ENCODE results near the gene SORL1. TPM values are rescaled to one million over a fixed set of nuclear protein-coding genes. Genes with fewer than 3 reads are reported as not detected.
A peak's percentile ranks its signal among the peaks of the same experiment; 100 is the strongest.

SORL1 gene
- total RNA-seq, 1 donor from 2014 or later, result 4.6 TPM

DNA sequence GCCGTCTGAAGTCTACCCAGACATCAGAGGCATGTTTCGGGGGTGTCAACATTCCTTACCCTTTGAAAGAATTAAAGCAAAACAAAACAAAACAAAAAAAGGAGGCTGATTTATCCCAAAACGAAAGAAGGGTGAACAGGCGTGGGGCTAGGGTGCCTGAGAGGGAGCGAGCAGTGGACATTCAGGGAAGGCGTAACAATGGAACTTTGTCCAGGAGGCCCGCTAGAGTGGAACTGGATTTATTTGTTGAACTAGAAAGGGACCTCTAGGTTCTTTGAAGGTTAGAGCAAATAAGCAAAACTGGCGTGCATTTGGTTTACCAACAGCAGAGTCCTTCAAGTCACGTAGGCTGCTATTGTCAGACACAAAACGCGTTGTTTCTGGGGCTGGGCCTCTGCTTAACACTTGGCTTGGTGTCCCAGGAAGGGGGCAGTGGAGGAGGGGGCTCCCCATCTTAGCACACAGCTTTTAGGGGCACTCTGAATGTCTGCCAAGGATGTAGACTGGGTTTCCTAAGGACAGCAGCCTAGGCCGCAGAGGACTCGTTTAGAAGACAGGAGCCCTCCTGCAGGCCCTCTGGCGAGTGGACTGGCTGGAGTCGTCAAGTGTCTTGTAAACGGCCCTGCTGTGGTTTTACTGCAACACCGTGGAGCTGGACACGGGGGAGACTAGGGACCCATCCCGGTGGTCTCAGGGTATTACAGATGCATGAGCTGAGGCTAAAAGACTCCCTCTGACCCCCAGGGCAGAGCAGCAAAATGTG lies 204.4 kb downstream of the SORL1 start:
- Mint-ChIP-seq H3K4me3 (ENCODE audit: unreplicated experiment) (no peak overlapping the region), H3K27ac (ENCODE audit: unreplicated experiment) (peak overlapping the region; percentile 85), H3K36me3 (ENCODE audit: low read depth, unreplicated experiment) (no peaks in the 10 kb centered on the region), H3K4me1 (ENCODE audit: unreplicated experiment) (peaks cover 16% of the 10 kb centered on the region), H3K9me3 (ENCODE audit: unreplicated experiment) (no peaks in the 10 kb centered on the region), H3K27me3 (ENCODE audit: unreplicated experiment) (no peaks in the 10 kb centered on the region)
- TF ChIP-seq, protein P1, sequence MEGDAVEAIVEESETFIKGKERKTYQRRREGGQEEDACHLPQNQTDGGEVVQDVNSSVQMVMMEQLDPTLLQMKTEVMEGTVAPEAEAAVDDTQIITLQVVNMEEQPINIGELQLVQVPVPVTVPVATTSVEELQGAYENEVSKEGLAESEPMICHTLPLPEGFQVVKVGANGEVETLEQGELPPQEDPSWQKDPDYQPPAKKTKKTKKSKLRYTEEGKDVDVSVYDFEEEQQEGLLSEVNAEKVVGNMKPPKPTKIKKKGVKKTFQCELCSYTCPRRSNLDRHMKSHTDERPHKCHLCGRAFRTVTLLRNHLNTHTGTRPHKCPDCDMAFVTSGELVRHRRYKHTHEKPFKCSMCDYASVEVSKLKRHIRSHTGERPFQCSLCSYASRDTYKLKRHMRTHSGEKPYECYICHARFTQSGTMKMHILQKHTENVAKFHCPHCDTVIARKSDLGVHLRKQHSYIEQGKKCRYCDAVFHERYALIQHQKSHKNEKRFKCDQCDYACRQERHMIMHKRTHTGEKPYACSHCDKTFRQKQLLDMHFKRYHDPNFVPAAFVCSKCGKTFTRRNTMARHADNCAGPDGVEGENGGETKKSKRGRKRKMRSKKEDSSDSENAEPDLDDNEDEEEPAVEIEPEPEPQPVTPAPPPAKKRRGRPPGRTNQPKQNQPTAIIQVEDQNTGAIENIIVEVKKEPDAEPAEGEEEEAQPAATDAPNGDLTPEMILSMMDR (IDR thresholded peaks at IDR 0.05; ENCODE audit: unreplicated experiment), result no peak
- DNase-seq (ENCODE audit: low spot score), result no peak

DNA sequence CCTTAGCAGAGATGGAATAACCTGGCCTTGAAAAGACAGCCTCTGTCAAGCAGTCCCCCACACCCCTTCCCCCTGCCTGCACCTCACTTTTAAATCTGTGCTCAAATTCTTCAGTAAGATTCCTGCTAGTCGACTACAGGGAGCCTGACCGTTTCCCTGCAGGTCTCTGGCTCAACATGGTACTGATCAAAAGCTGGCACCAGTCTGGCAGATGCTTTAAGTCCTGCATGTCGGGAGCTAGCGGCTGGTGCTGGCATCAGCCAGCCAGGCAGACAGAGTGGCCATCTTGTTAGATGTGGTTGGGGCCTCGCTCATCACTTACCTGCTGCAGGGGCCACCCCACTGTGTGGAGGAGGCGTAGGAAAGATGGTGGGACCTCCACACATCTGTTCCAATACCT lies 205.0 kb downstream of the SORL1 start:
- Mint-ChIP-seq H3K36me3 (ENCODE audit: low read depth, unreplicated experiment) (no peaks in the 10 kb centered on the region), H3K4me3 (ENCODE audit: unreplicated experiment) (no peak overlapping the region), H3K4me1 (ENCODE audit: unreplicated experiment) (peaks cover 17% of the 10 kb centered on the region), H3K27ac (ENCODE audit: unreplicated experiment) (no peak overlapping the region), H3K9me3 (ENCODE audit: unreplicated experiment) (no peaks in the 10 kb centered on the region), H3K27me3 (ENCODE audit: unreplicated experiment) (no peaks in the 10 kb centered on the region)
- TF ChIP-seq, protein P1 (IDR thresholded peaks at IDR 0.05; ENCODE audit: unreplicated experiment), result no peak
- DNase-seq (ENCODE audit: low spot score), result no peak

DNA sequence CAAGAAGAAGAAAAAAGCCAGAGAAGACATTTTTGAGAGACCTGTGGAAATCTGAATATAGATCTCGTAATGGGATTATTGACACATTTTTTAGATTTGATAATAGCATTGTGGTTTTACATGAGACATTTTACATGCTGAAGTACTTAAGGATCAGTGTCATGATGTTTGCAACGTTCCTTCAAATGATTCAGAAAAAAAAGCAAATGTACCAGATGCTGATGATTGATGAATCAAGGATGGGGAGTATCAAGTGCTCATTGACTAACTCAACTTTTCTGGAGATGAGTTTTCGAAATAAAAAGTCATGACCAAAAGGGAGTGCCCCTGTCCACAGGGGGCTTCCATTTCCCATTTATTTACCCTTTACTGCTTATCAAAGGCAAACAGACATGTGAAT lies 207.7 kb downstream of the SORL1 start:
- Mint-ChIP-seq H3K4me3 (ENCODE audit: unreplicated experiment) (no peak overlapping the region), H3K27ac (ENCODE audit: unreplicated experiment) (no peak overlapping the region), H3K4me1 (ENCODE audit: unreplicated experiment) (peaks cover 31% of the 10 kb centered on the region), H3K9me3 (ENCODE audit: unreplicated experiment) (no peaks in the 10 kb centered on the region), H3K36me3 (ENCODE audit: low read depth, unreplicated experiment) (no peaks in the 10 kb centered on the region), H3K27me3 (ENCODE audit: unreplicated experiment) (no peaks in the 10 kb centered on the region)
- no peak for DNase-seq (ENCODE audit: low spot score)
- TF ChIP-seq, protein P1 (IDR thresholded peaks at IDR 0.05; ENCODE audit: unreplicated experiment), result no peak

DNA sequence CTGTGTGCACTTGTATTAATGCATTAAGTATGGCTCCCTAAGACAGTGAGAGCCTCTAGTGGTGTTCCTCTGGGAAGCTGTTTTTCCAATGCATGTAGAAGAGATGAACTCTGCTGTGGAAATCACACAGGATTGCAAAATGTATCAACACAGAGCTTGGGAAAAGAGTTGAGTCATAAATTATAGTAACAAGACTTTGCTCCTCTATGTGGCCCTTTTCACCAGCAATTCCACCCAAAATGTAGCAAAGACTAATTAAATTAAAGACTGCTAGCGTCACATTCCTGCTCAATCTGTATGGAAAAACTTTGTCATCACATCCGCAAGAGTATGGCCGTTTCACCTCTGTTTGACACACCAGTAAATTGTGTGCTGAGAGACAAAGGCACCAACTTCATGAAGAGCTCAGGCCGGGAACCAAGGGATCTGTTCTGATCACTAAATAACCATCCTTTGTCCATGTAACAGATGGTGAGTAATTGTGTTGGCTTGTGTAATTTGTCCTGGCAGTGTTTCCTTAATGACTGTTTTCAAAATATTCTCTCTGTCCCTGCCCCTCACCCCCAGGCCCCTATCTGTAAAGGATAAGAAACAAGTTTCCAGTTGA lies 209.9 kb downstream of the SORL1 start:
- Mint-ChIP-seq H3K27me3 (ENCODE audit: unreplicated experiment) (no peaks in the 10 kb centered on the region), H3K27ac (ENCODE audit: unreplicated experiment) (no peak overlapping the region), H3K9me3 (ENCODE audit: unreplicated experiment) (no peaks in the 10 kb centered on the region), H3K4me1 (ENCODE audit: unreplicated experiment) (peaks cover 26% of the 10 kb centered on the region), H3K4me3 (ENCODE audit: unreplicated experiment) (no peak overlapping the region), H3K36me3 (ENCODE audit: low read depth, unreplicated experiment) (no peaks in the 10 kb centered on the region)
- TF ChIP-seq, protein P1 (IDR thresholded peaks at IDR 0.05; ENCODE audit: unreplicated experiment), result no peak
- DNase-seq (ENCODE audit: low spot score), result no peak

DNA sequence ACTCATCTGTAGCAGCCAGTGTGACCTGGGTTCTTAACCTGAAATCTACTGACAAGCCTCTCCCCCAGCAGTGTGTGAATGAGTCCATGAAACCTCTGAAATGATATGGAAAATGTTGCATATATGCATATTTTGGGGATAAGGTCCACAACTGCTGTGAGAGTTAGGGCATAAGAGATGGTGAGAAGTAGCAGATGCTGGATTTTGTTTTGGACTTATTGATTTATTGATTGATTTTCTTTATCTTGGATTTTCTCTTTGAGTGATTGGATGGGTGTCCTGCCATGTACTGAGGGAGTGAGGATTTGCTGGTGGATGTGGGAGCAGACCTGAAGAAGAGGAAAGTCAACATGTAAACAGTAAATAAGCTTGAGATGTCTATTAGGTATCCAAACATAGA lies 212.0 kb downstream of the SORL1 start:
- no peaks in the 10 kb centered on the region for H3K27me3 Mint-ChIP-seq (ENCODE audit: unreplicated experiment)
- H3K9me3 Mint-ChIP-seq (ENCODE audit: unreplicated experiment), result no peaks in the 10 kb centered on the region
- no peaks in the 10 kb centered on the region for H3K36me3 Mint-ChIP-seq (ENCODE audit: low read depth, unreplicated experiment)
- no peak overlapping the region for H3K4me3 Mint-ChIP-seq (ENCODE audit: unreplicated experiment)
- no peak for DNase-seq (ENCODE audit: low spot score)
- no peak overlapping the region for H3K27ac Mint-ChIP-seq (ENCODE audit: unreplicated experiment)
- peaks cover 22% of the 10 kb centered on the region for H3K4me1 Mint-ChIP-seq (ENCODE audit: unreplicated experiment)
- TF ChIP-seq, protein P1 (IDR thresholded peaks at IDR 0.05; ENCODE audit: unreplicated experiment), result no peak
